GM21447 (cell line): ENCODE measurements around the gene PACSIN1.
"Not testable (repeated sequence)": the region's sequence is repeated elsewhere in the genome, so short reads cannot be mapped to it uniquely, and the experiment has no call there.

Source experiments
- ATAC-seq: cut with Tn5 transposase; IDR thresholded peaks from one replicate; pipeline ENCODE4 v1.9.1; 2021; ENCODE audit not compliant: unreplicated experiment

PACSIN1 gene

DNA sequence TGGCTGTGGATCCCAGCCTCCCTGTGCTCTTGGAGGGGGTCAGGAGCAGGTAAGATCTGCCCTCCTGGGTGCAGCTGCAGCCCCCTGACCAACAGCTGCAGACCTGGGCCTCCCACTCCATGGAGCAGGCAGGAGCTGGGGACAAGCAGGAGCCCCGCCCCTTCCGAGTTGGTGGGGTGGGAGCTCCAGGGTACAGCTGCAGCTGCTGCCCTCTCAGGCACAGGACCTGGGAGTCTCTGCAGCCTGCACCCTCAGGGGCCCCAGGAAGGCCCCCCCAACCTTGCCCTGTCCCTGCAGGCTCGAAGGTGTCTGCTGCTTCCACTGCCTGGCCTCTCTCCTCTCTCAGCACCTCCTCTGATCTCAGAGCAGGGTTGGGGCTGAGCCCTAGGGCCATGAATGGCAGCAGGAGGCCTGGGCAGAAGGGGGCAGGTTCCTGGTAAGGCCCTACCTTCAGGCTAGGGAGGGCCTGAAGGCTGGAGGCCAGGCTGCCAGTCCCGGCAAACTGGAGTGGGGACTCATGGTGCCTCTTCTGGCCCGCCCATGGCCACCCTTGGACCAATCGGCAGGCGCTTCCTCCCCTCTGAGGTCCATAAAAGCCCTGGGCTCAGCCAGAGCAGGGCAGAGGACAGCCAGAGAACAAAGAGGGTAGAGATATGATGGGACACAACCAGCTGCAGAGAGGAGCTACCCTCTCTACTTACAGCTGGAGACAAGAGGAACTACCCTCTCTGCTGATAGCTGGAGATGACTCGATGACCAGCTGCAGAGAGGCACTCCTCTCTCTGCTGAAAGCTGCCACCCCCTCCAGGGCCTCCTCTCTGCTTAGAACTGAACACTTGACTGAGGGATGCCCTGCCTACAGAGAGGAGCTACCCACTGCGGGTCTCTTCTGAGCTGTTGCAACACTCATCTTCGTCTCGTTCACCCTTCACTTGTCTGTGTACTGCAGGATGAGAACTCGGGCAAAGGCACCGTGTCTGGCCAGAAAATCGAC lies 7.8 kb upstream of the PACSIN1 start:
- no peak for ATAC-seq

DNA sequence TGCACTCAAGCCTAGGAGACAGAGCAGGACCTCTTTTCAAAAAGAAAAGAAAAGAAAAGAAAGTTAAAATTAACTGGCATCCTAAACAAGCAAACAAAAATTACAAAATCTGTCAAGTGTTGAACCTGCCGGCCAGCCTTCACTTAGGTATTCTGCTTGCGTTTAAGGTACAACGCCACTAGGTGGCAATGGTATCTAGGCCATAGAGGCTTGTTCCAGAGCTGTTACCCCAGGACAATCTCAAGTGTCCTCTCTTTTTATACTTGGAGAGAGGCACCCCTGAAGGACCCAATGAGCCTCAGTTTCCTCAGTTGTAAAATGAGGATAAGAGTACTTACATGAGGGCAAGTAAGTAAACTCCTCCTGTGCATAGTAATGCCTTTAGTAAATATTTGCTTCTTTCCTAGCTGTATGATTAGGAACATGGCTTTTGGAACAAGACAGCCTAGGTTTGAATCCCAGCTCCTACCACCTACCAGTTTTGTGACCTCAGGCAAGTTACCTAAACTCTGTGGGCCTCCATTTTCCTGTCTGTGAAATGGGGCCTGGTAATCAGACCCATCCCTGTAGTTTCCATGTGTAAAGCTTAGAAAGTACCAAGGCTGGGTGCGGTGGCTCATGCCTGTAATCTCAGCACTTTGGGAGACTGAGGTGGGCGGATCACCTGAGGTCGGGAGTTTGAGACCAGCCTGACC lies 5.8 kb upstream of the PACSIN1 start:
- no peak for ATAC-seq

DNA sequence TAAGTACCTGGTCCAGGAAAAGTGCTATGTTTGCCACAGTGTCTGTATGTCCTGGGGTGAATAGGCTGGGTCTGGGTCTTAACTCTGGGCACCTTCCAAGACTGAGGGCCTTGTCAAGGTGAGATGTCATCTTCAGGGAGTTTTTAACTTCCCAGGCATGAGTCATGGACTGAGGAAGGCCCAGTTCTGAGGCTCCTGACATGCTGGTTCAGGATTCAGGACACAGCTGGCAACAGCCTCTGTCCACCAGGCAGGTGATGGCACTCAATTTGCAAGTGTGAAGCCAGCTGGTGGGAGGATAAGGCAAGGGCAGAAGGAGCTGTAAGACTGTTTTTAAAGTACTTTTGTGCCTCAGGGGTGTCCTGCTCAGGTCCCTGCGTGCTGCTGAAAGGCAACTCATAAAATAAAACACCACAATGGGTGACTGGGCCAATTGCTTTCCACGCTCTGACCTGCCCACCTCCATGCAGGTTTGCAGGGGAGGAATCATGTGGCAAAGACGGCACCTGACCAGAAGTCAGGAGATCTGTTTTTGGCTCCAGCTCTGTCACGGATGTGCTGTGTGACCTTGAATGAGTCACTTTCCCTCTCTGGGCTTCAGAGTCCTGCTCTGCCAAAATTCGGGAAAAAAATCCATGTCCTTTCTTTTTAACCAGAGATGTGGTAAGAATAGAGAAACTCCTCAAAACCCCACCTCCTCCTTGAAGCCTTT lies 4.9 kb upstream of the PACSIN1 start:
- no peak for ATAC-seq

DNA sequence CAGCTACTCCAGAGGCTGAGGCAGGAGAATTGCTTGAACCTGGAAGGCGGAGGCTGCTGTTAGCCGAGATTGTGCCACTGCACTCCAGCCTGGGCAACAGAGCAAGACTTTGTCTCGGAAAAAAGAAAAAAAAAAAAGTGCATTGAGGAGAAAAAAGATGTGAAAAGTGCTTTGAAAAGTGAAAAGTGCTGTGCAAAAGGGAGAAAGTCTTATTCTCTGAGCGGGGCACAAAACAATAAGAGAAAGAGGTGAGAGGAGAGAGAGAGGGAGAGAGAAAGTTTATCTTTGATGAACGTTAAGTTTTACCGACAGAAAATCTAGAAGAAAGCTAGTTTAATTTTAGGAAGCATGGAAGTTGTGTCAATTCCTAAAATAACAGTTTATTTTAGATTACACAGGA lies 3.9 kb upstream of the PACSIN1 start:
- ATAC-seq = no peak

DNA sequence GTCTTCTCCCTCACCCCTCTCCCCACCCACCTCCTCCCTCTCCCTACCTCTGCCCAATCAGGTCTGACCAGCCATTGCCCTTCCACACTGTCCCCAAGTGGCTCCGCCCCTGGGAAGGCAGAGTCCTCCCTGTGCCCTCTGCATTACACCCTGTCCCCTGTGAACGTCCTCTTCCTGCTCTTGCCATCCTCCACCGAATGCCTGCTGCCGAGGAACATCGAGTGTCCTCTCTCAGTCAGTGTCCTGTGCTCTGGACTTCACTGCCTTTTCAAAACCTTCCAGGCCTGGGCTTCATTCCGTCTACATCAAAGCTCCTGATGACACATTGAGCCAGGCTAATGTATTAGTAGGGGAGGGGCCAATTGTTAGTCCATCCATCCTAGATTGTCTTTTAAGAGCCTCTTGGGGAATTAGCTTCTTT lies 3.3 kb upstream of the PACSIN1 start:
- no peak for ATAC-seq

DNA sequence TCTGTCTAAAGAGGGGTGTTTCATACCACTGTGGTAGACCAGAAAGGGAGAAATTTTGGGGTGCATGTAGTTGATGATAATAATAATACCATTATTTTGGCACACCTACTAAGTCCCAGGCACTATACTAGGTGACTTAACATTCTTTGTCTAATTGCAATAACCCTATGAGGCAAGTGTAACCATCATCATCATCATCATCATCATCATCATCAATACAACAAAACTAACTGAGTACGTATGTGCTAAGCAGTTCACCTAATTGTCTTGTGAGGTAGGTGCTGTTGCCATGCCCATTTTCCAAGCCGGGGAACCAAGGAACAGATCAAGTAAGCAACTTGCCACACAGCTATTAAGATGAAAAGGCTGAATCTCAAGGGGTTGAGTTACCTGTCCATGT lies 2.6 kb upstream of the PACSIN1 start:
- ATAC-seq = no peak

DNA sequence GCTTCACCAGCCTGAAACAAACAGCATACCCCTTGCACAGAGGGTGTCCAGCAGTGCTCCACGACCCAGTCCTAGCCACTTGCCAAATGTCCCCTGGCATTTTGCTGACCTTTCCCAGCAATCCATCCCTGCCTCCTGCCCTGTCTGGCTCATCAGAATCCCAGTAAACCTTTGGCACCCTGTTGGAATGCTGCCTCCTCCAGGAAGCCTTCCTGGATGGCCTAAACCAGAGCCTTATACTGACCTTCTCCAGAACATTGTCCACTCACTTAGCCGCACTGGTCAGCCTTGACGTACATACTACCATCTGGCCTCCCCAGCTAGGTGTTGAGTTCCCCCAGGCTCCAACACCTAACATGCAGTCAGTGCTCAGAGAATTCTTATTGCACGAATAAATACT lies 2.0 kb upstream of the PACSIN1 start:
- ATAC-seq = no peak

DNA sequence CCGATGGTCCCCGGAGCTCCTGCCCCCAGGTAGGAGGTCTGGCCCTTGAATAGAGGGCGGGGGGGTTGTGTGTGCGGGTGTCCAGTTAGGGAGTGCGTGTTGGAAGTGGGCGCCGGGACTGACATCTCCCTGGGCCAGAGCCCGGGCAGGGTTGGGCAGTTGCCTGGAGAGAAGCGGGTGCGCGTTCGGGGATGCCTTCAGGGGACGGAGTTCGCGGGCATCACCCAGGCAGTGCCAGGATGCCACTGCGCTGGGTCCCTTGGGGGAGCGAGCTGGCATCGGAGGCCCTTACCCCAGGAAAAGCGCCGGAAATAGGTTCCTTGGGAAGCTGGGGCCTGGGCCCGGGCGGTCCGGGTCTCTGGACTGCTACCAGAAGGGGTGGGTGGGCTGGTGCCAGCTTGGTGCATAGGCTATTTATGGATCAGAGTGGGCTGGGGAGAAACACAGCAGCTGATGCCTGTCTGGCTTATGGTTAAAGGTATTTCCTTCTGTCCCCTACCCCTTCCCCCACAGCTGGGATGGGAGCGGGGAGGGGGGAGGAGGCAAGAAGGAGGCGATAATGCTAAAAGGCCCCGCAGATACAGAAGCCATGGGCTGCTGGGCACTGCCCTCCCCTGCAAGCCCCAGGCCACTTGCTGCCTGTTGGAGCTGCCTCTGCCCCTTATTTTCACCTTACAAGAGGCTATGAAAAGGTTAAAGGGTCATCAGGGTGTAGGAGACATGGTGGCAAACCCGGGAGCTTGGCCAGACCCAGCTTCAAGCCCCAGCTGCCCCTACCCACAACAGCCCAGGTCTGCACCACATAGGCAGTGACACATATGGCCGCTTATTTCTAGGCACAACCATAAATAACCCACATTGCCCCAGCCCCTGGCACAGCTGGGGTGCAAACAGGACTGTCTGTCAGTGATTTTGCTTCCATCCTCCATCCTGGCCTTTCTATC lies 638 bp downstream of the PACSIN1 start:
- no peak for ATAC-seq

DNA sequence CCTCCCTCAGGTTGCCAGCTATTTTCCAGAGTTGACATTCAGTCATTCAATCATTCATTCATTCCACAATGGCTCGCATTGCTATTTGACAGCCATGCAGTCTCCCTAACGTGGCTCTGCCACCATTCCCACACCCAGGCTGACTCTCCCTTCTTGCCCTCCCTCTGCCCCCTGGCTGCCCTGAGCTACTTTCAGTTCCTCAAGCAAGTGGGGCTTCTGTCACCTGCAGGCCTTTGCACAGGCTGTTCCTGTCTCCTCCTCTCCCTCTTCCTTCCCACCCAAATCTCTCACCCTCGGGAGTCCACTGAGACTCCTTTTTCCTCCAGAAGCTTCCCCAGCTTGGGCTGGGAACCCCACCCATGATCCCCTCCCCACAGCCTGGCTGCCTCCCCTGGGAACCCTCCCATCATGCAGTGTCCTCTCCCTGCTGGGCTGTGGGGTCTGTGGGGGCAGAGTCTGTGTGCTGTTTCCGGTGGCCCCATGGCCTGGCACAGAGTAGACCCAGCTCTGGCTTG lies 2.6 kb downstream of the PACSIN1 start:
- ATAC-seq = peak; percentile 82

DNA sequence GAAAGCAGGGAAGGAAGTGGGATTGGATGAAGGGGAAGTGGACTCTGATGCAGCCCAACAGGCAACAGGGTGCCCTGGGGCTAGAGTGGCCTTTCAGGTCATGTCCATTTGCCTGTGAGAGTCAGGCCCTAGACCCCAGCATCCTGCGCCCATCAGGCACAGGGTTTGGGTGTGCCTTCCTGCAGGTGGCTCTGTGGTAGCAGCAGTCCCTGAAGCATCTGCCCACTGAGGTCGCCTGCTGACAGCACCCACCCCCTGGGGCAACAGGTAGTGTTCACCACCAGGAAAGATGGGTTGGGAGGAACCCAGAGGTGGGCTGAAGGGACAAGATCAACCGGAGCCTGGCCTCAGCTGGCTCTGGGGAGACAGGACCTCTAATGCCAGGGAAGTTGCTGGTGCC lies 3.6 kb downstream of the PACSIN1 start:
- ATAC-seq = no peak

DNA sequence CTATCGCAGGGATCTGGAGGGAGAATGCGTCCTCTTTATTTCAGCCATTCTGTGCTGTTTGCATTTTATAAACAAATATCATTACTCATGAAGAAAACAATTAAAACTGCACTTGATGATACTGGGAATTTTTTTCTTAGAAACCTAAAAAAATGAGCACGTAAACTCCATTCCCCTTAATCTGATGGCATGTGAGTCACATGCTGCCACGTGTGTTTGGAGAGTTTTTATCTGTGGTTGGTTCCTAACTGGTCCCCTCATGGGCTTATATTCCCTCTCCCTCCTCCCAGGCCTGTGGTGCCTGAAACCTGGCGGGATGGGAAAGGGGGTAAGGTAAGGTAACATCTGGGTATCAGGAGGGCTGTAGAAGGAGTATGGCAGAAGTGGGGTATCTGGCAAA lies 6.5 kb downstream of the PACSIN1 start:
- ATAC-seq = no peak

DNA sequence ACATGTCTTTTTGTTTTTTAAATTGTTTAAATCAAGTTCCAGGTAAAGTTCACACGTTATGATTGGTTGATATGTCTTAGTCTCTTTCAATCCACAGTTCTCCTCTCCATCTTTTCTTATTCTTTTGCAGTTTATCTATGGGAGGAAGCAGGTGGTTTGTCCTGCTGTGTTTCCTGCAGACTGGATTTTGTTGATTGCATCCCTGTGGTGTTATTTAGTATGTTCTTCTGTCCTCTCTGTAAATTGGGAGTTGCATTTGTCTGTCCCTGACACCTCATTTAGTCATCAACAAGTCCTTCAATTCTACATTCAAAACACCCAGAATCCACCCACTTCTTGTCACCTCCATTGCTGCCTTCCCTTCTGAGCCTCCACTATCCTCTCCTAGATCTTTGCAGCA lies 8.1 kb downstream of the PACSIN1 start:
- no peak for ATAC-seq

DNA sequence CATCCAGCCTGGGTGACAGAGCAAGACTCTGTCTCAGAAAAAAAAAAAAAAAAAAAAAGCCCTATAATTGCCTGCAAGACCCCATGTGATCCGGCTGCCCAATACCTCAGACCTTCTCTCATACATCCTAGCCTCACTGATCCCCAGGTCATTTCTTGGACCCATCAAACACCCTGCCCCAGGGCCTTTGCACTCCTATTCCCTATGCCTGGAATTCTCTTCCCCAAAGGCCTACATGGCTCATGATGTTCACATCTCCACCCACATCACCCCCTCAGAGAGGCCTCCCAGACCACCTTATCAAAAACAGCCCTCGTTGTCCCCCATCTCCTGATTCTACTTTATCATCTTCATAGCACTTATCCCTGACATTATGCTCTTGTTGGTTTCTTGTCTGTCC lies 8.9 kb downstream of the PACSIN1 start:
- no peak for ATAC-seq

DNA sequence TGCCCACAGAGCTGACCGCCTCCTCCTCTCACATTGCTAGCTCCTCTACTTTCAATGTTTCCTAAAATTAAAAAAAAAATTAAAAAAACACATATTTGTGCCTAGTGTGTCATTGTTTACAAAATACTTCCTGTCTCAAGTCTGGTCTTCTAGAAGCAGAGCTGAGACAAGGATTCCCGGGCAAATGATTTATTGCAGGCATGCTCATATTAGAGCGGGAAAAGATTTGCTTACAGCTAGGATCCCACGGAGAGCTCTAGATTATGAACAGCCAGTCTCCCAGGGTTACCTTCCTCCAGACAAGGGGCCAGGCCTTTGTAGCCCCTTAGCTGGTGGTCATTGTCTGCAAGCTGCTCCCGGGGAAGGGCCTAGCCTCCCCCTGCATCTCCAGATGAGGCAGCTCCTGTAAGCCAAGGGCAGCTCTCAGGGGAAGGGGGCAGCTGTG lies 9.4 kb downstream of the PACSIN1 start:
- ATAC-seq = no peak

DNA sequence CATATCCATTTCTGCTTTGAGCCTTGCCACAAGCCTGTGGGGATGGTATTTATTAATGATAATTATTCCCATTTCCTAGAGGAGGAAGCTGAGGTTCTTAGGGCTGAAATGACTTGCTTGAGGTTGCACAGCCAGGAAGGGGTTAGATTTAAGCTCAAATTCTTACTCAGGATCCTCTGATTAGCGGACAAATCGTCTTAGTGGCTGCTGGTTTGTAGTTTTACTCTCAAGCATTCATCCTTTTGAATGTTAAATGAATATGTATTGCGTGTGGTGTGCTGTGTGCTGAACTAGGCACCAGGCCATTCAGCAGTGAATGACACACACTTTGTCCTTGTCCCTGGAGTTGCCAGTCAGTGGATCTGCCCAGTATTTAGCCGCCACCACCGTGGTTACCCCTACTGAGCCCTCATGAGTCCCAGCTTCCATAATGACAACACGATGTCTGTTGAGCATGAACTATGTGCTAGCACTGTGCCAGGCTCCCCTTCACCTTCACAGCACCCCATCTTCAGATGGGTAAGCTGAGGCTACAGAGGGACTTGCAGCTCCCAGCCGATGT lies 10.0 kb downstream of the PACSIN1 start:
- no peak for ATAC-seq

DNA sequence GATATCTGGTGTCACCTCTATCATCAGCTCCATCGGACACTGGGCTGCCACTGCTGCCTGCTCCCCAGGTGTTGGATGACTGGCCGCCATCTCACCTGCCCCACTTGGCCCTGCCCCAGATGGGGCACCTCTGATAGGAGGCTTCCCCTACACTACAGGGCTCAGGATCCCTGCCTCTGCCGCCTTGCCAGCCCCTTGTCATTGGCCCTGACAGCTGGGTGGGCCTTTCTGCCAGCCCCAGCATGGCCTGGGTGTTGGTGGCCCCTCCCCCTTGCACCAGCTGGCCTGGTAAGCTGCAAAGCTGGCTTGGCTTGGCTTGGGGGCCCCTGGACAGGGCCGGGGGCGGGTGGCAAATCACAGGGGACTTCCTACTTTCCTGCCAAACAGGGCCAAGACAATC lies 10.6 kb downstream of the PACSIN1 start:
- ATAC-seq = no peak

DNA sequence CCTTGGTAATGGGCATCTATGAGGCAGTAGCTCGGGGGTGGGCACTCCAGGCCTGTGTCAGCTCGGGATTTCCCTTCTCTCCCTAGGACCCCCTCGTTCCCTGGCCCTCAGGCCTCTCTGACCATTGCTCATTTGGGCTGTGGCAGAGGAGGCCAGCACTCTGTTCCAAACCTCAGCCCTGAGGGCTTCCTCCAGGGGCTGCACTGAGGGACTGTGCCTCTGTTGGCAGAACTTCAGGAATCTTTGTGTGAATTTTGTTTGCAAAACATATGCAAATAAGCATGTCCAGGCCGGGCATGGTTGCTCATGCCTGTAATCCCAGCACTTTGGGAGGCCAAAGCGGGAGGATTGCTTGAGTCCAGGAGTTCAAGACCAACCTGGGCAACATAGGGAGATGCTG lies 11.0 kb downstream of the PACSIN1 start:
- no peak for ATAC-seq

DNA sequence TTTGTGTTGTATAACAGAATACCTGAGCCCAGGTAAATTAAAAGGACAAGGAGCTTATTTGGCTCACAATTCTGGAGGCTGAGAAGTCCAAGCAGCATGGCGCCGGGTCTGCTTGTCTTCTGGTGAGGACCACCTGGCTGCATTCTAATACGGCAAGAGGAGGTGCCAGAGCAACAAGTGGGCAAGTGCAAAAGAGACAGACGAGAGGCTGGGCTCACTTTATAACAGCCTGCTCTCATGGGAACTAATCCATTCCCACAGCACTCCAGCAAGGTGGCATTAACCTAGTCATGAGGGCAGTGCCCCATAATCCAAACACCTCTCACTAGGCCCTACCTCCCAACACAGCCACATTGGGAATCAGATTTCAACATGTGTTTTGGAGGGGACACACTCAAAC lies 12.9 kb downstream of the PACSIN1 start:
- no peak for ATAC-seq

DNA sequence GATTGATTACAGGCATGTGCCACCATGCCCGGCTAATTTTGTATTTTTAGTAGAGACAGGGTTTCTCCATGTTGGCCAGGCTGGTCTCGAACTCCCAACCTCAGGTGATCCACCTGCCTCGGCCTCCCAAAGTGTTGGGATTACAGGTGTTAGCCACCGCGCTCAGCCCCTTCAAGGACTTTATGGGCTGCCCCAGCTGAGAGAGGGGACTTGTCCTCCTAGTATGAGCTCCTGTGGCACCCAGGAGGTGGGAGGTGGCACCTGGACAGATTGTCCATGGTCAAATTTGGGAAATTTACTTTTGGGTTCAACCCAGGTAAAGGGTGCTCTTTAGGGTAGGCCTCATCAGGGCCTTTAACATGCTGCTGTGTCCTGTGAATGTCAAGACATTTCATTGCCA lies 17.9 kb downstream of the PACSIN1 start:
- not testable (repeated sequence) for ATAC-seq

DNA sequence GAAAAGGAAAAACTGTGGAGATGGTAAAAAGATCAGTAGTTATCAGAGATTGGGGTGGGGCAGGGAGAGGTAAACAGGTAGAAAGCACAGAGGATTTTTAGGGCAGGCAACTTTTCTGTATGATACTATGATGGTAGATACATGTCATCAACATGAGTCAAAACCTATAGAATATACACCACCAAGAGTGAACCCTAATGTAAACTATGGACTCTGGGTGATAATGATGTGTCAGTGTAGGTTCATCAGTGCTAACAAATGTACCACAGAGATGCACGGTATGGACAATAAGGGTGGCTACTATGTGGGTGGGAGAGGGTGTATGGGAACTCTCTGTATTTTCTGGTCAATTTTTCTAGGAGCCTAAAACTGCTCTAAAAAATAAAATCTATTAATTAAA lies 18.5 kb downstream of the PACSIN1 start:
- no peak for ATAC-seq
